ENCODE measurements around the gene SH3GLB1. TPM values are rescaled to one million over a fixed set of nuclear protein-coding genes. Genes with fewer than 3 reads are reported as not detected.

The SH3GLB1 gene
- polyA plus RNA-seq, 1 experiment = 33.9 TPM

GRCh38 chr1:86768554-86768953 is 64.2 kb downstream of the SH3GLB1 start:
- no peaks in the 10 kb centered on the region for H3K36me3 ChIP-seq (ENCODE audit: control insufficient read depth, insufficient read depth, low read length)
- no peak for TF ChIP-seq CTCF (IDR thresholded peaks at IDR 0.05; ENCODE audit: insufficient read depth, low read depth, low read length)
- no peak overlapping the region for H3K4me3 ChIP-seq (ENCODE audit: low read depth, low read length)
- ChIA-PET CTCF (interaction anchor here (1.7 kb wide), 1 partner anchor 12 kb away, joined by 4 read pairs; no protein-coding TSS in a partner anchor), POLR2A (no interaction called here)
- H3K27me3 ChIP-seq (ENCODE audit: control insufficient read depth, insufficient read depth, low read length) = no peaks in the 10 kb centered on the region
- DNase-seq (ENCODE audit: low read depth) = no peak

- CTCF ChIA-PET = interaction anchor here (1.7 kb wide), 1 partner anchor 12 kb away, joined by 4 read pairs; no protein-coding TSS in a partner anchor
- Histone ChIP-seq H3K27me3 (ENCODE audit: control insufficient read depth, insufficient read depth, low read length) (no peaks in the 10 kb centered on the region), H3K36me3 (ENCODE audit: control insufficient read depth, insufficient read depth, low read length) (no peaks in the 10 kb centered on the region), H3K4me3 (ENCODE audit: low read depth, low read length) (no peak overlapping the region)
- DNase-seq (ENCODE audit: low read depth) = no peak
- no peak for TF ChIP-seq CTCF (IDR thresholded peaks at IDR 0.05; ENCODE audit: insufficient read depth, low read depth, low read length)
- POLR2A ChIA-PET = no interaction called here
Measured at GRCh38 chr1:86769065-86769464, 64.7 kb downstream of the SH3GLB1 start.

DNA sequence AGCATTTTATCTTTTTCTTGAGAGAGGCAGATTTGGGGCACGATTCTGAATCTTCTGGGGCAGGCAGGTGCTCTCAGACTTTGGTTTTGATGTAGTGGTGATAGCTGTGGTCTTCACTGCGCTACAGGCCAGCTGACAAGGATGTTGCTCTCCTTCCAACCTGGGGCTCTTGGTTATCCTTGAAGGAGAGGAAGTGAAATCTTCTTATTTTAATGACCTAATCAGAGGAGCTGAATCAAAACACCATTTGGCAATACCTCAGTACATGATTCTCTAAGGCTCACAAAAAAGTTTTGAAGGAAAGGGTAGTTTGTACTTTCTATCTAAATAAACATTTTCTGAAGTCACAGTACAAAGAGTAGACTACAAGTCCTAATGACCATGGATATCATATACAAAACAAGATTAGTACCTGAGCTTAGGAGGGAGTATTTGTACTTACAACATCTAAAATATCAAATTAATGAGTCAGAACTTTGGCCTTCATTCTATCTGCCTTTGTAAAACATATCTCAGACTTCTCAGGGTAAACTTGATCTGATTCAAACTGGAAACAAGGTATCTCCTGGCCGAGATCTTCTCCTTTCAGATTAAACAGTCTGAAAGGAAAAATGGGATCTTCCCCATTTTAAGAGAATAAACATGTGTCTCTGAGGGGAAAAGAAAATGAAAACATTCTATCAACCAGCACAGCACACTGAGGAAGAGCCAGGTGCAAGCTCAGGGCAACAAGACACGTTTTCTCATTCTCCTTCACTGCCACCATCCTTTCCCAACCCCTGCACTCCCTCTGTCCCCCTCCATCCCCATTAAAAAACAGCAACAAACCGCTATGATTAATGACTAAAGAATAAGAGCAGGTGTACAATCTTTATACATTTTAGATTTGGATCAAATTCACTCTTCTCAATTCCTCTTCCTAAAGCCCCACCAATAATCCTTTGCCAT is 69.2 kb downstream of the SH3GLB1 start:
- DNase-seq (ENCODE audit: low read depth) = no peak
- TF ChIP-seq CTCF (IDR thresholded peaks at IDR 0.05; ENCODE audit: insufficient read depth, low read depth, low read length) = no peak
- no peaks in the 10 kb centered on the region for H3K27me3 ChIP-seq (ENCODE audit: control insufficient read depth, insufficient read depth, low read length)
- CTCF ChIA-PET = interaction anchor here (0.7 to 1.0 kb wide), 2 partner anchors 52 to 69 kb away, joined by 3 read pairs; partner anchors contain the start of gene SH3GLB1
- no peak overlapping the region for H3K4me3 ChIP-seq (ENCODE audit: low read depth, low read length)
- H3K36me3 ChIP-seq (ENCODE audit: control insufficient read depth, insufficient read depth, low read length) = no peaks in the 10 kb centered on the region
- POLR2A ChIA-PET = no interaction called here

- ChIA-PET CTCF (interaction anchor here (1.0 kb wide), 1 partner anchor 311 kb away, joined by 3 read pairs; no protein-coding TSS in a partner anchor), POLR2A (no interaction called here)
- no peak for TF ChIP-seq CTCF (IDR thresholded peaks at IDR 0.05; ENCODE audit: insufficient read depth, low read depth, low read length)
- H3K27me3 ChIP-seq (ENCODE audit: control insufficient read depth, insufficient read depth, low read length) = no peaks in the 10 kb centered on the region
- H3K36me3 ChIP-seq (ENCODE audit: control insufficient read depth, insufficient read depth, low read length) = no peaks in the 10 kb centered on the region
- H3K4me3 ChIP-seq (ENCODE audit: low read depth, low read length) = no peak overlapping the region
- peak; percentile 50 for DNase-seq (ENCODE audit: low read depth)
Measured at GRCh38 chr1:86774305-86775295, 70.2 kb downstream of the SH3GLB1 start.
